ENCODE data around the gene KCNC2.

Gene KCNC2

GRCh38 chr12:74999474-74999873 is 210.2 kb downstream of the KCNC2 start:
- no peak for ATAC-seq (replicated peaks)
- H3K4me1 Mint-ChIP-seq (ENCODE audit: low read depth in 2 of 2): peaks cover 0 to 5% of the 10 kb centered on the region in 2 donors
- peak overlapping the region in 1 of 2 donors; percentile 90 for H3K27ac Mint-ChIP-seq
- H3K27me3 Mint-ChIP-seq: no peaks in the 10 kb centered on the region
- peak overlapping the region; percentile 46 to 65 for H3K4me3 Mint-ChIP-seq
- no peak for DNase-seq
- no peaks in the 10 kb centered on the region for H3K36me3 Mint-ChIP-seq (ENCODE audit: insufficient read depth)
- H3K9me3 Mint-ChIP-seq: peaks cover 0 to 1% of the 10 kb centered on the region in 2 donors

Measured in effector memory CD8-positive, alpha-beta T cell (primary cell).